HepG2 (cell line): ENCODE data around the gene TRIP6. TPM values are rescaled to one million over a fixed set of nuclear protein-coding genes. Genes with fewer than 3 reads are reported as not detected.
A peak's percentile ranks its signal among the peaks of the same experiment; 100 is the strongest.

Experiments used
- ATAC-seq: fragments of 200-7000 bp; cut with Tn5 transposase; 3 replicates; pipeline ENCODE4 v1.9.1; 2020; ENCODE audit warnings: mild to moderate bottlenecking, moderate library complexity
- BruUV-seq: library from RNA; stranded (reverse); fragments of 400-500 nt; replicated peaks from 2 replicates; lab custom pipeline; 2021; lab: Mats Ljungman, UMichigan
- CTCF ChIA-PET: fragments of 300-600 bp; formaldehyde crosslinking; extraction: SDS; loops from one replicate; lab custom pipeline; 2021; ENCODE audit warnings: low total read pairs, inconsistent platforms, low intra/inter-chr PET ratio; lab: Yijun Ruan, JAX
- POLR2A ChIA-PET: fragments of 350-600 bp; sonication (Branson Sonifier 250); formaldehyde crosslinking; loops from one replicate; lab custom pipeline; 2020; ENCODE audit warnings: antibody characterized with exemption, inconsistent platforms; lab: Yijun Ruan, JAX
- DNase-seq: peaks from one replicate; pipeline ENCODE4 v3.0.0-alpha.2; 2015; ENCODE audit warnings: low spot score
- FAIRE-seq: peaks from 3 replicates; lab custom pipeline; 2011; peaks lifted over from hg19 to GRCh38; lab: Jason Lieb, UNC
- H2AFZ ChIP-seq: one replicate; pipeline ENCODE4 v1.6.1; 2011; ENCODE audit warnings: low read length, inconsistent platforms
- H3K27ac ChIP-seq: fragments of 300-600 bp; 3 replicates; pipeline ENCODE4 v1.8.0; 2011; ENCODE audit warnings: mixed run types, mild to moderate bottlenecking, mixed read lengths, low read length, inconsistent platforms; ENCODE audit not compliant: insufficient read depth; ENCODE audit errors: extremely low read length
- H3K27me3 ChIP-seq, 2 experiments: fragments of 200-600 bp in 1 of 2; 2 replicates in 1 of 2; 3 replicates in 1 of 2; pipeline versions ENCODE4 v1.6.0 to v1.8.0; 2011; ENCODE audit warnings: low read length in 2 of 2, mild to moderate bottlenecking in 2 of 2, moderate library complexity in 2 of 2, inconsistent platforms in 1 of 2; ENCODE audit not compliant: insufficient read depth in 2 of 2, control insufficient read depth in 1 of 2
- H3K36me3 ChIP-seq, 2 experiments: fragments of 200-600 bp in 1 of 2; replicated peaks in 1 of 2; 2 replicates in 1 of 2; 3 replicates in 1 of 2; pipeline versions ENCODE4 v1.5.1 to v1.8.0; 2011; ENCODE audit warnings: low read length in 2 of 2, inconsistent platforms in 1 of 2; ENCODE audit not compliant: insufficient read depth in 2 of 2, control insufficient read depth in 1 of 2
- H3K4me1 ChIP-seq: 2 replicates; pipeline ENCODE4 v1.5.1; 2012; ENCODE audit warnings: low read length, inconsistent platforms; ENCODE audit not compliant: insufficient read depth
- H3K4me2 ChIP-seq: 2 replicates; pipeline ENCODE4 v1.6.0; 2011; ENCODE audit warnings: low read depth, low read length, inconsistent platforms
- H3K4me3 ChIP-seq, 3 experiments: fragments of 200-600 bp in 1 of 3; sonication (generic), shearing (Covaris generic) in 1 of 3; replicated peaks in 1 of 3; 2 replicates each; pipeline ENCODE4 v1.5.1; 2011 to 2016; ENCODE audit warnings: low read length in 3 of 3, inconsistent platforms in 2 of 3, low read depth in 2 of 3, mild to moderate bottlenecking in 2 of 3, control low read depth in 1 of 3, mixed read lengths in 1 of 3; ENCODE audit not compliant: insufficient read depth in 1 of 3
- H3K79me2 ChIP-seq: one replicate; pipeline ENCODE4 v1.6.1; 2011; ENCODE audit warnings: low read length, inconsistent platforms; ENCODE audit not compliant: insufficient read depth
- H3K9ac ChIP-seq: 2 replicates; pipeline ENCODE4 v1.6.0; 2011; ENCODE audit warnings: mild to moderate bottlenecking, low read depth, low read length, inconsistent platforms; ENCODE audit not compliant: insufficient read depth
- H3K9me3 ChIP-seq: 2 replicates; pipeline ENCODE4 v1.5.1; 2012; ENCODE audit warnings: mild to moderate bottlenecking, low read length
- H4K20me1 ChIP-seq: 2 replicates; pipeline ENCODE4 v1.6.0; 2011; ENCODE audit warnings: inconsistent platforms, mild to moderate bottlenecking, low read length, moderate library complexity; ENCODE audit not compliant: insufficient read depth
- CREB1 ChIP-seq, 2 experiments: fragments of 450-650 bp in 1 of 2; IDR thresholded peaks; 2 replicates each; pipeline ENCODE4 v1.6.1; 2016 to 2017; ENCODE audit warnings: control low read depth in 1 of 2, mild to moderate bottlenecking in 1 of 2, missing compliant biosample characterization in 1 of 2, missing genetic modification characterization in 1 of 2
- SKI ChIP-seq: fragments of 450-650 bp; IDR thresholded peaks from one replicate; pipeline ENCODE4 v1.6.1; 2018; ENCODE audit warnings: mild to moderate bottlenecking; ENCODE audit not compliant: partially characterized antibody
- SRSF9 ChIP-seq: fragments of 200-400 bp; formaldehyde crosslinking; IDR thresholded peaks from 2 replicates; pipeline ENCODE4 v1.6.1; 2018; ENCODE audit warnings: borderline replicate concordance, mild to moderate bottlenecking, low read depth, low read length; ENCODE audit not compliant: insufficient read depth, poor library complexity, severe bottlenecking
- ZNF431 ChIP-seq: sonication (generic); formaldehyde crosslinking; IDR thresholded peaks from 2 replicates; pipeline ENCODE4 v1.9.0; 2022; ENCODE audit warnings: missing genetic modification reagents, low read depth, mild to moderate bottlenecking, borderline replicate concordance
- WGBS: methylation state at CpG from one replicate; pipeline ENCODE4 v1.1.6; 2017; ENCODE audit warnings: low lambda C conversion rate; 5-methylcytosine and 5-hydroxymethylcytosine counted together
- in situ Hi-C: cut with HindIII; loops from 2 replicates; pipeline ENCODE4 v1.10.0; 2017; ENCODE audit warnings: low pct_unique_long_range_greater_than_20kb; ENCODE audit not compliant: extremely low pct_ligation_motif_present
- intact Hi-C: fragments of 100-400 bp; cut with micrococcal nuclease; formaldehyde crosslinking; loops from one replicate; pipeline ENCODE4 v1.10.0; 2022; ENCODE audit not compliant: unreplicated experiment
- polyA plus RNA-seq, 8 experiments: library from polyadenylated mRNA; depleted of rRNA in 3 of 8; stranded (reverse) in 7 of 8; unstranded in 1 of 8; fragments of >200 nt; fragmentation: Illumina TruSeq in 4 of 8; extraction: Trizol in 4 of 8; gene quantifications; 2 replicates each; pipeline versions ENCODE4 v1.2.1 to v1.2.3, GENCODE V29; 2011 to 2016; ENCODE audit warnings: low read depth in 4 of 8, missing spikeins in 1 of 8, mixed read lengths in 1 of 8; ENCODE audit not compliant: insufficient read depth in 1 of 8
- total RNA-seq, 5 experiments: library from RNA; depleted of rRNA; stranded (reverse); fragments of >200 nt; fragmentation: Illumina TruSeq; extraction: Trizol; gene quantifications; 2 replicates each; pipeline ENCODE4 v1.2.3, GENCODE V29; 2016; ENCODE audit warnings: low read depth in 1 of 5
- TF ChIP-seq, protein P1 (sequence below): sonication (generic); formaldehyde crosslinking; IDR thresholded peaks from 2 replicates; pipeline ENCODE4 v1.4.0; 2020; ENCODE audit warnings: missing genetic modification reagents, borderline replicate concordance

Gene TRIP6
- total and polyA plus RNA-seq, 2 of the 13 experiments (the other 11 are each of a cell fraction or from before 2014, with no cell fraction given) = 0.34 to 0.38 TPM

DNA sequence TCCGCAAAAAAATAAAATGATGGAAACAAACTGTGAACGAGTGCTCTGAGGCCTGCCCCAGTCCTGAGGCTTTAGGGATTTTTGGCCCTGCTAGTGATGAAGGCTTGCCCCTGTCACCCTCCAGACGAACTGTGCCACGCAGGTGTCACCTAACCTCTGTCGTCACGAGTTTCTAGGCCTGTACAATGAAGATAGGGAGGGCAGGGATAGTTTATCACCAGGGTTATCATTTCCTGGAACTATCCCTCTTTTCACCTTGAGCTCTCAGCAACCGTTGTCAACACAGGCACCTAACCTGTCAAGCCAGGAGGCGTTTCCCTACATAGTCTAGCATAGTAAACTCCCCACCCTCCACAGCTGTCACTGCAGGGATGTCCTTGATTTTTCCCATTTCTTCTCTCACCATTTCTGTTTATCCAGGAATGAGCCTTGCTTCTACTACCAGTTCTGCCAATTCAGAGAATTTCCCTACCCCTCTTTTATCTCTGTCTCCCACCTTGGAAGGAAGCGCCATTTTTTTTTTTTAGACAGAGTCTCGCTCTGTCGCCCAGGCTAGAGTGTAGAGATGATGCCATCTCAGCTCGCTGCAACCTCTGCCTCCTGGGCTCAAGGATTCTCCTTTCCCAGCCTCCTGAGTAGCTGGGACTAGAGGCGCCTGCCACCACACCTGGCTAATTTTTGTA lies 30.7 kb downstream of the TRIP6 start:
- H3K4me2 ChIP-seq = no peak overlapping the region
- H3K36me3 ChIP-seq = no peaks in the 10 kb centered on the region
- H3K9me3 ChIP-seq = no peaks in the 10 kb centered on the region
- no peak overlapping the region for H3K4me3 ChIP-seq
- peaks cover 9 to 28% of the 10 kb centered on the region in 2 experiments for H3K27me3 ChIP-seq
- no peak overlapping the region for H3K9ac ChIP-seq
- H3K4me1 ChIP-seq = peaks cover 32% of the 10 kb centered on the region
- H3K27ac ChIP-seq = no peak overlapping the region
- in situ Hi-C loops (loop anchor here (5.0 to 25.0 kb wide), 2 partner anchors 159 to 389 kb away; no protein-coding TSS in a partner anchor), intact Hi-C loops (loop anchor here (5.0 kb wide), 1 partner anchor 179 kb away; no protein-coding TSS in a partner anchor)
- no peak for TF ChIP-seq ZNF431 (CRISPR knock-in tag)
- peak; percentile 42; the same call in 1 of the 2 replicates for TF ChIP-seq CREB1 (IDR thresholded peaks at IDR 0.05)
- no peak for TF ChIP-seq CREB1 (CRISPR knock-in tag; IDR thresholded peaks at IDR 0.05)
- CTCF ChIA-PET = interaction anchor here (0.7 to 3.2 kb wide), 3 partner anchors 161 to 180 kb away, joined by 3 to 28 read pairs (median 4); no protein-coding TSS in a partner anchor
- ATAC-seq = no peak
- 49% methylated on average over 13 of the region's 13 CpGs for WGBS
- H4K20me1 ChIP-seq = no peaks in the 10 kb centered on the region
- no peak for DNase-seq
- no peak overlapping the region for H2AFZ ChIP-seq
- POLR2A ChIA-PET = no interaction called here
- FAIRE-seq = no peak
- no peaks in the 10 kb centered on the region for H3K79me2 ChIP-seq
- no TSS peak for BruUV-seq

DNA sequence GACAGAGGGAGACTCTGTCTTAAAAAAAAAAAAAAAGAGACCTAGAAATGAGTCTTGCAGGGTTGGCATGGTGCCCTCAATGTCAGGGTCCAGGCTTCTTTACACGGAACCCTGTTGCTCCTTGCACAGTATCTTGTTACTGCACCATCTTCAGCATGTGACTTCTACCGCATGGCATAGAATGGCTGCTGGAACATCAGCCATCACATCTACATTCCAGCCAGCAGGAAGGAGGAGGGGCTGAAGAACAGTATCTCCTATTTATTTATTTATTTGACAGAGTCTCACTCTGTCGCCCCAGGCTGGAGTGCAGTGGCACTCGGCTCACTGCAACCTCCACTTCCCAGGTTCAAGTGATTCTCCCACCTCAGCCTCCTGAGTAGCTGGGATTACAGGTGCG lies 32.2 kb downstream of the TRIP6 start:
- H3K79me2 ChIP-seq = no peaks in the 10 kb centered on the region
- 60% methylated on average over 5 of the region's 5 CpGs for WGBS
- in situ Hi-C loops (loop anchor here (5.0 to 25.0 kb wide), 2 partner anchors 158 to 388 kb away; no protein-coding TSS in a partner anchor), intact Hi-C loops (loop anchor here (5.0 kb wide), 1 partner anchor 178 kb away; no protein-coding TSS in a partner anchor)
- peaks cover 8 to 17% of the 10 kb centered on the region in 2 experiments; a peak in 4 of 5 replicates for H3K27me3 ChIP-seq
- no TSS peak for BruUV-seq
- TF ChIP-seq, protein P1, sequence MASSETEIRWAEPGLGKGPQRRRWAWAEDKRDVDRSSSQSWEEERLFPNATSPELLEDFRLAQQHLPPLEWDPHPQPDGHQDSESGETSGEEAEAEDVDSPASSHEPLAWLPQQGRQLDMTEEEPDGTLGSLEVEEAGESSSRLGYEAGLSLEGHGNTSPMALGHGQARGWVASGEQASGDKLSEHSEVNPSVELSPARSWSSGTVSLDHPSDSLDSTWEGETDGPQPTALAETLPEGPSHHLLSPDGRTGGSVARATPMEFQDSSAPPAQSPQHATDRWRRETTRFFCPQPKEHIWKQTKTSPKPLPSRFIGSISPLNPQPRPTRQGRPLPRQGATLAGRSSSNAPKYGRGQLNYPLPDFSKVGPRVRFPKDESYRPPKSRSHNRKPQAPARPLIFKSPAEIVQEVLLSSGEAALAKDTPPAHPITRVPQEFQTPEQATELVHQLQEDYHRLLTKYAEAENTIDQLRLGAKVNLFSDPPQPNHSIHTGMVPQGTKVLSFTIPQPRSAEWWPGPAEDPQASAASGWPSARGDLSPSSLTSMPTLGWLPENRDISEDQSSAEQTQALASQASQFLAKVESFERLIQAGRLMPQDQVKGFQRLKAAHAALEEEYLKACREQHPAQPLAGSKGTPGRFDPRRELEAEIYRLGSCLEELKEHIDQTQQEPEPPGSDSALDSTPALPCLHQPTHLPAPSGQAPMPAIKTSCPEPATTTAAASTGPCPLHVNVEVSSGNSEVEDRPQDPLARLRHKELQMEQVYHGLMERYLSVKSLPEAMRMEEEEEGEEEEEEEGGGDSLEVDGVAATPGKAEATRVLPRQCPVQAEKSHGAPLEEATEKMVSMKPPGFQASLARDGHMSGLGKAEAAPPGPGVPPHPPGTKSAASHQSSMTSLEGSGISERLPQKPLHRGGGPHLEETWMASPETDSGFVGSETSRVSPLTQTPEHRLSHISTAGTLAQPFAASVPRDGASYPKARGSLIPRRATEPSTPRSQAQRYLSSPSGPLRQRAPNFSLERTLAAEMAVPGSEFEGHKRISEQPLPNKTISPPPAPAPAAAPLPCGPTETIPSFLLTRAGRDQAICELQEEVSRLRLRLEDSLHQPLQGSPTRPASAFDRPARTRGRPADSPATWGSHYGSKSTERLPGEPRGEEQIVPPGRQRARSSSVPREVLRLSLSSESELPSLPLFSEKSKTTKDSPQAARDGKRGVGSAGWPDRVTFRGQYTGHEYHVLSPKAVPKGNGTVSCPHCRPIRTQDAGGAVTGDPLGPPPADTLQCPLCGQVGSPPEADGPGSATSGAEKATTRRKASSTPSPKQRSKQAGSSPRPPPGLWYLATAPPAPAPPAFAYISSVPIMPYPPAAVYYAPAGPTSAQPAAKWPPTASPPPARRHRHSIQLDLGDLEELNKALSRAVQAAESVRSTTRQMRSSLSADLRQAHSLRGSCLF (CRISPR knock-in tag) = no peak
- TF ChIP-seq SRSF9 (no peak), SKI (no peak)
- ChIA-PET CTCF (no interaction called here), POLR2A (no interaction called here)
- no peaks in the 10 kb centered on the region for H3K36me3 ChIP-seq
- no peaks in the 10 kb centered on the region for H3K9me3 ChIP-seq
- no peak for ATAC-seq
- no peaks in the 10 kb centered on the region for H4K20me1 ChIP-seq
- no peak overlapping the region for H2AFZ ChIP-seq
- peaks cover 23% of the 10 kb centered on the region for H3K4me1 ChIP-seq
- no peak overlapping the region for H3K27ac ChIP-seq
- no peak for FAIRE-seq
- no peak overlapping the region for H3K4me3 ChIP-seq
- DNase-seq = no peak
- H3K4me2 ChIP-seq = no peak overlapping the region
- H3K9ac ChIP-seq = no peak overlapping the region
